OCI-LY3 (cell line): ENCODE data around the gene C1orf216.
A peak's percentile ranks its signal among the peaks of the same experiment; 100 is the strongest.

Experiments used
- H2AFZ ChIP-seq: fragments of 200-600, 300-600 bp; shearing (Covaris generic); 2 replicates; pipeline ENCODE4 v1.6.0; 2014; ENCODE audit warnings: antibody characterized with exemption, low read depth, low read length
- H3K27ac ChIP-seq: fragments of 200-600, 300-600 bp; sonication (generic); 2 replicates; pipeline ENCODE4 v1.5.1; 2014; ENCODE audit warnings: mild to moderate bottlenecking, low read length, moderate library complexity, mixed read lengths
- H3K27me3 ChIP-seq: fragments of 200-600, 300-600 bp; sonication (generic); 2 replicates; pipeline ENCODE4 v1.6.1; 2014; ENCODE audit warnings: low read depth, low read length, mixed read lengths
- H3K36me3 ChIP-seq: fragments of 200-600, 300-600 bp; sonication (generic); replicated peaks from 2 replicates; pipeline ENCODE3; 2014; ENCODE audit warnings: low read depth, low read length, mixed read lengths
- H3K4me1 ChIP-seq: fragments of 300-600, 200-600 bp; sonication (generic); 2 replicates; pipeline ENCODE4 v1.6.1; 2014; ENCODE audit warnings: low read length, mixed read lengths
- H3K4me2 ChIP-seq: fragments of 200-600, 300-600 bp; sonication (generic); 2 replicates; pipeline ENCODE4 v1.6.1; 2014; ENCODE audit warnings: low read length, mixed read lengths
- H3K4me3 ChIP-seq: fragments of 300-600, 200-600 bp; sonication (generic); 2 replicates; pipeline ENCODE4 v1.5.1; 2014; ENCODE audit warnings: antibody characterized with exemption, mild to moderate bottlenecking, low read length, moderate library complexity
- H3K79me2 ChIP-seq: fragments of 300-600, 200-600 bp; shearing (Covaris generic); 2 replicates; pipeline ENCODE4 v1.6.1; 2014; ENCODE audit warnings: mild to moderate bottlenecking, low read length, mixed read lengths
- H3K9ac ChIP-seq: fragments of 300-600, 200-600 bp; shearing (Covaris generic); 2 replicates; pipeline ENCODE4 v1.6.0; 2014; ENCODE audit warnings: mild to moderate bottlenecking, low read length, moderate library complexity
- H3K9me3 ChIP-seq: fragments of 200-600, 300-600 bp; shearing (Covaris generic); 2 replicates; pipeline ENCODE4 v1.6.1; 2014; ENCODE audit warnings: low read length, mixed read lengths; ENCODE audit not compliant: insufficient read depth
- H4K20me1 ChIP-seq: fragments of 200-600, 300-600 bp; sonication (generic); 2 replicates; pipeline ENCODE4 v1.6.1; 2016; ENCODE audit warnings: low read length, mixed read lengths; ENCODE audit not compliant: insufficient read depth
- EZH2phosphoT487 ChIP-seq: fragments of 200-600 bp; shearing (Covaris generic); IDR thresholded peaks from 2 replicates; pipeline ENCODE4 v1.6.1; 2018; ENCODE audit warnings: antibody characterized with exemption, mixed run types, low read depth
- TF ChIP-seq, protein P1 (sequence below): fragments of 200-600, 300-600 bp; sonication (generic); IDR thresholded peaks from 2 replicates; pipeline ENCODE4 v1.5.1; 2014; ENCODE audit warnings: antibody characterized with exemption, low read length, low read depth

The C1orf216 gene

GRCh38 chr1:35756064-35756463 is 37.4 kb upstream of the C1orf216 start:
- no peak overlapping the region for H3K27ac ChIP-seq
- H4K20me1 ChIP-seq = no peaks in the 10 kb centered on the region
- H3K4me3 ChIP-seq = no peak overlapping the region
- no peak for TF ChIP-seq EZH2phosphoT487
- TF ChIP-seq, protein P1, sequence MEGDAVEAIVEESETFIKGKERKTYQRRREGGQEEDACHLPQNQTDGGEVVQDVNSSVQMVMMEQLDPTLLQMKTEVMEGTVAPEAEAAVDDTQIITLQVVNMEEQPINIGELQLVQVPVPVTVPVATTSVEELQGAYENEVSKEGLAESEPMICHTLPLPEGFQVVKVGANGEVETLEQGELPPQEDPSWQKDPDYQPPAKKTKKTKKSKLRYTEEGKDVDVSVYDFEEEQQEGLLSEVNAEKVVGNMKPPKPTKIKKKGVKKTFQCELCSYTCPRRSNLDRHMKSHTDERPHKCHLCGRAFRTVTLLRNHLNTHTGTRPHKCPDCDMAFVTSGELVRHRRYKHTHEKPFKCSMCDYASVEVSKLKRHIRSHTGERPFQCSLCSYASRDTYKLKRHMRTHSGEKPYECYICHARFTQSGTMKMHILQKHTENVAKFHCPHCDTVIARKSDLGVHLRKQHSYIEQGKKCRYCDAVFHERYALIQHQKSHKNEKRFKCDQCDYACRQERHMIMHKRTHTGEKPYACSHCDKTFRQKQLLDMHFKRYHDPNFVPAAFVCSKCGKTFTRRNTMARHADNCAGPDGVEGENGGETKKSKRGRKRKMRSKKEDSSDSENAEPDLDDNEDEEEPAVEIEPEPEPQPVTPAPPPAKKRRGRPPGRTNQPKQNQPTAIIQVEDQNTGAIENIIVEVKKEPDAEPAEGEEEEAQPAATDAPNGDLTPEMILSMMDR = no peak
- H3K9ac ChIP-seq = no peak overlapping the region
- H2AFZ ChIP-seq = no peak overlapping the region
- no peak overlapping the region for H3K4me2 ChIP-seq
- H3K36me3 ChIP-seq = peaks cover 8% of the 10 kb centered on the region
- no peaks in the 10 kb centered on the region for H3K9me3 ChIP-seq
- peaks cover 3% of the 10 kb centered on the region for H3K4me1 ChIP-seq
- no peaks in the 10 kb centered on the region for H3K27me3 ChIP-seq
- H3K79me2 ChIP-seq = no peaks in the 10 kb centered on the region

- Histone ChIP-seq H2AFZ (no peak overlapping the region), H4K20me1 (no peaks in the 10 kb centered on the region), H3K27ac (no peak overlapping the region), H3K4me2 (peak overlapping the region; percentile 8; the same call in 1 of the 2 replicates), H3K27me3 (no peaks in the 10 kb centered on the region), H3K36me3 (peaks cover 9% of the 10 kb centered on the region), H3K79me2 (no peaks in the 10 kb centered on the region), H3K9me3 (no peaks in the 10 kb centered on the region), H3K9ac (no peak overlapping the region), H3K4me3 (no peak overlapping the region), H3K4me1 (peaks cover 3% of the 10 kb centered on the region)
- TF ChIP-seq, protein P1 = no peak
Measured at GRCh38 chr1:35753626-35754260, 35.1 kb upstream of the C1orf216 start.

- Histone ChIP-seq H3K27ac (no peak overlapping the region), H3K9me3 (no peaks in the 10 kb centered on the region), H3K27me3 (no peaks in the 10 kb centered on the region), H2AFZ (no peak overlapping the region), H3K36me3 (peaks cover 14% of the 10 kb centered on the region), H3K4me3 (no peak overlapping the region), H3K4me1 (no peaks in the 10 kb centered on the region), H4K20me1 (no peaks in the 10 kb centered on the region), H3K9ac (no peak overlapping the region), H3K79me2 (no peaks in the 10 kb centered on the region), H3K4me2 (no peak overlapping the region)
- no peak for TF ChIP-seq EZH2phosphoT487
Measured at GRCh38 chr1:35748326-35748725, 29.6 kb upstream of the C1orf216 start.

DNA sequence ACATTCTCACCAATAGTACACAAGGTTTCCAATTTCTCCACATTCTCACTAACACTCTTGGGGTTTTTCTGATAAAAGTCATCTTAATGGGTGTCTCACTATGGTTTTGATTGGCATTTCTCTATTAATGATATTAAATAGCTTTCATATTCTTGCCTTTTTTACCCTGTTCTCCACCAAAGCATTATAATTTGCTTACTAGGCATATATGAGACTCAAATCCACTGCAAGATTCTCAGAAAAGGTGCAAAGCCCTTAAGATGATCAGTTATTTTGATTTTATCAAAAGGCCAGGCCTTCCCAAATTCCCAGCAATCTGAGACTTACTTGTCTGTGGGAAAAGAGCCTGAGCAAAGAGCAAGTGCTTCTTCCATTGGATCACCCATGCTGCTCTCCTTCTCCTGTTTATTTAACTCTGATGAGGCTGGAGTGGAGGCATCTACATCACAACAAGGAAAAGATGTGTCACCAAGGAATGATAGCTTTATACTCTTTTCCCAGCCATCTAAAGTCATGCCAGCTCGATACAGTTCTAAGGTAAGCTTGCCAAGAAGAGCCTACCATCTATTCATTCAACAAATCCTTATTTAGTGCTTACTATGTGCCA is 26.5 kb upstream of the C1orf216 start:
- no peaks in the 10 kb centered on the region for H3K27me3 ChIP-seq
- TF ChIP-seq, protein P1 = no peak
- TF ChIP-seq EZH2phosphoT487 = no peak
- no peak overlapping the region for H3K27ac ChIP-seq
- no peaks in the 10 kb centered on the region for H3K4me1 ChIP-seq
- no peaks in the 10 kb centered on the region for H4K20me1 ChIP-seq
- H3K9me3 ChIP-seq = no peaks in the 10 kb centered on the region
- no peak overlapping the region for H2AFZ ChIP-seq
- no peak overlapping the region for H3K9ac ChIP-seq
- peaks cover 12% of the 10 kb centered on the region for H3K36me3 ChIP-seq
- H3K79me2 ChIP-seq = no peaks in the 10 kb centered on the region
- no peak overlapping the region for H3K4me2 ChIP-seq
- H3K4me3 ChIP-seq = no peak overlapping the region
